ENCODE measurements around the gene KRT77. TPM values are rescaled to one million over a fixed set of nuclear protein-coding genes. Genes with fewer than 3 reads are reported as not detected.

KRT77 gene
- total RNA-seq, 1 experiment from 2014 or later = not detected

- TF ChIP-seq E2F5 (CRISPR knock-in tag; IDR thresholded peaks at IDR 0.05) (no peak), NFYB (CRISPR knock-in tag; conservative IDR thresholded peaks at IDR 0.05; ENCODE audit: low read depth) (no peak), FOXJ3 (CRISPR knock-in tag; IDR thresholded peaks at IDR 0.05; ENCODE audit: borderline replicate concordance) (no peak)
These were observed 52.7 kb downstream of the KRT77 start (continued) for GRCh38 chr12:52650520-52651081.

- ChIA-PET CTCF (interaction anchor here (0.8 to 1.8 kb wide), 3 partner anchors 222 to 253 kb away, joined by 3 to 5 read pairs (median 3); no protein-coding TSS in a partner anchor), POLR2A (interaction anchor here (0.6 kb wide), 1 partner anchor 299 kb away, joined by 4 read pairs; no protein-coding TSS in a partner anchor)
- ATAC-seq (no peak), DNase-seq (ENCODE audit: low spot score) (no peak)
- no peaks in the 10 kb centered on the region for H3K36me3 Mint-ChIP-seq
- H3K9me3 Mint-ChIP-seq = peaks cover 11% of the 10 kb centered on the region
- no peaks in the 10 kb centered on the region for H3K4me1 Mint-ChIP-seq
- H3K4me3 Mint-ChIP-seq = no peak overlapping the region
- no peak overlapping the region for H3K27ac Mint-ChIP-seq
- no peaks in the 10 kb centered on the region for H3K27me3 Mint-ChIP-seq (ENCODE audit: low read depth)
- TF ChIP-seq E2F5 (CRISPR knock-in tag; IDR thresholded peaks at IDR 0.05) (no peak), PRRX2 (CRISPR knock-in tag; IDR thresholded peaks at IDR 0.05) (no peak), TEAD1 (CRISPR knock-in tag; IDR thresholded peaks at IDR 0.05) (no peak), NFATC4 (CRISPR knock-in tag; IDR thresholded peaks at IDR 0.05) (no peak), PRDM15 (CRISPR knock-in tag; IDR thresholded peaks at IDR 0.05) (no peak), MXD4 (CRISPR knock-in tag; IDR thresholded peaks at IDR 0.05; ENCODE audit: borderline replicate concordance) (no peak), FOXK1 (CRISPR knock-in tag; IDR thresholded peaks at IDR 0.05) (no peak), EMX1 (CRISPR knock-in tag; IDR thresholded peaks at IDR 0.05) (no peak), CBFB (CRISPR knock-in tag; IDR thresholded peaks at IDR 0.05; ENCODE audit: low read depth) (no peak), CDX4 (CRISPR knock-in tag; IDR thresholded peaks at IDR 0.05; ENCODE audit: borderline replicate concordance) (no peak), NR3C1 (CRISPR knock-in tag; conservative IDR thresholded peaks at IDR 0.05; ENCODE audit: low read depth) (no peak), ATF2 (CRISPR knock-in tag; IDR thresholded peaks at IDR 0.05; ENCODE audit: borderline replicate concordance, low read depth) (no peak), IRF1 (CRISPR knock-in tag; IDR thresholded peaks at IDR 0.05) (no peak), MAX (CRISPR knock-in tag; IDR thresholded peaks at IDR 0.05) (no peak), ZNF532 (CRISPR knock-in tag; IDR thresholded peaks at IDR 0.05; ENCODE audit: borderline replicate concordance) (no peak), ZNF512 (CRISPR knock-in tag; IDR thresholded peaks at IDR 0.05; ENCODE audit: borderline replicate concordance) (no peak), ZMAT4 (CRISPR knock-in tag; IDR thresholded peaks at IDR 0.05) (no peak)
These were observed 54.3 kb downstream of the KRT77 start for GRCh38 chr12:52649066-52649465.

Data from WTC11 (cell line).